ENCODE measurements around the gene EIF1B. TPM values are rescaled to one million over a fixed set of nuclear protein-coding genes. Genes with fewer than 3 reads are reported as not detected.

The EIF1B gene
- total and polyA plus RNA-seq, 10 of the 15 experiments (the other 5 are each of a cell fraction or from before 2014, with no cell fraction given), result 15.4 to 75.6 (median 43.2) TPM

- no peak overlapping the region for H3K9ac ChIP-seq (ENCODE audit: control insufficient read depth, insufficient read depth, low read length)
- H3K4me3 ChIP-seq, result no peak overlapping the region
- FAIRE-seq (no peak), DNase-seq (ENCODE audit: low read depth, low spot score) (no peak), ATAC-seq (no peak)
- in situ Hi-C loops (cut with MboI), result loop anchor here (5.0 to 25.0 kb wide), 3 partner anchors 253 to 1783 kb away; no protein-coding TSS in a partner anchor
- ChIA-PET POLR2A (no interaction called here), SMC1A (ENCODE audit: uncharacterized antibody, unreplicated experiment) (interaction anchor here (1.2 to 1.4 kb wide), 3 partner anchors 9 to 247 kb away, joined by 3 to 8 read pairs (median 3); no protein-coding TSS in a partner anchor), CTCF (interaction anchor here (1.1 to 2.3 kb wide), 9 partner anchors 12 to 1553 kb away, joined by 3 to 16 read pairs (median 4); partner anchors contain the start of gene ZNF620), RAD21 (ENCODE audit: unreplicated experiment) (no interaction called here)
- H3K4me1 ChIP-seq (ENCODE audit: control insufficient read depth, insufficient read depth, low read length), result peaks cover 4% of the 10 kb centered on the region; the same call in 1 of the 2 replicates
- no peaks in the 10 kb centered on the region for H3K79me2 ChIP-seq (ENCODE audit: control insufficient read depth, insufficient read depth, low read length)
- no peak for TF ChIP-seq PML (IDR thresholded peaks at IDR 0.05; ENCODE audit: low read length)
- TF ChIP-seq SREBF1 (IDR thresholded peaks at IDR 0.05; ENCODE audit: low read length), result no peak
- no peak for TF ChIP-seq CREM (IDR thresholded peaks at IDR 0.05; ENCODE audit: low read depth)
- TF ChIP-seq SP1 (IDR thresholded peaks at IDR 0.05; ENCODE audit: low read depth, low read length), result no peak
- no peak for TF ChIP-seq SMARCA5 (IDR thresholded peaks at IDR 0.05)
- no peak for TF ChIP-seq BHLHE40 (IDR thresholded peaks at IDR 0.05; ENCODE audit: borderline replicate concordance in 1 of 2, low read depth in 2 of 2, low read length in 1 of 2)
- no peak for TF ChIP-seq MEF2B (IDR thresholded peaks at IDR 0.05; ENCODE audit: partially characterized antibody, poor library complexity, severe bottlenecking)
- 67% methylated on average over 4 of the region's 4 CpGs for WGBS (ENCODE audit: insufficient coverage, insufficient replicate concordance, low lambda C conversion rate, missing lambda C conversion rate)
- no peaks in the 10 kb centered on the region; a peak in 1 of 4 replicates for H3K27me3 ChIP-seq (replicated peaks in 1 of 2; ENCODE audit: control insufficient read depth in 2 of 2, insufficient read depth in 2 of 2, low read length in 1 of 2)
- intact Hi-C loops (cut with micrococcal nuclease; ENCODE audit: unreplicated experiment), result loop anchor here (5.0 to 10.0 kb wide), 5 partner anchors 123 to 1553 kb away; partner anchors contain the start of gene ZNF621
- H4K20me1 ChIP-seq (ENCODE audit: control insufficient read depth, insufficient read depth), result no peaks in the 10 kb centered on the region
- no peaks in the 10 kb centered on the region for H3K36me3 ChIP-seq (ENCODE audit: control insufficient read depth in 2 of 2, insufficient read depth in 2 of 2, low read length in 1 of 2)
- no TSS peak for BruUV-seq (replicated peaks)
- H3K27ac ChIP-seq (ENCODE audit: control insufficient read depth, insufficient read depth), result no peak overlapping the region
- H3K4me2 ChIP-seq (ENCODE audit: control insufficient read depth, insufficient read depth), result no peak overlapping the region
- no peaks in the 10 kb centered on the region for H3K9me3 ChIP-seq (replicated peaks; ENCODE audit: control insufficient read depth, insufficient read depth, low read length)
- no peak overlapping the region for H2AFZ ChIP-seq (ENCODE audit: control insufficient read depth, low read depth, low read length)
Observed at GRCh38 chr3:40329071-40329470, 19.6 kb downstream of the EIF1B start.

- Histone ChIP-seq H3K4me3 (no peak overlapping the region), H2AFZ (ENCODE audit: control insufficient read depth, low read depth, low read length) (no peak overlapping the region), H3K27me3 (replicated peaks in 1 of 2; ENCODE audit: control insufficient read depth in 2 of 2, insufficient read depth in 2 of 2, low read length in 1 of 2) (no peaks in the 10 kb centered on the region; a peak in 1 of 4 replicates), H3K27ac (ENCODE audit: control insufficient read depth, insufficient read depth) (no peak overlapping the region), H3K4me2 (ENCODE audit: control insufficient read depth, insufficient read depth) (no peak overlapping the region), H3K9me3 (replicated peaks; ENCODE audit: control insufficient read depth, insufficient read depth, low read length) (no peaks in the 10 kb centered on the region), H4K20me1 (ENCODE audit: control insufficient read depth, insufficient read depth) (no peaks in the 10 kb centered on the region), H3K36me3 (ENCODE audit: control insufficient read depth in 2 of 2, insufficient read depth in 2 of 2, low read length in 1 of 2) (no peaks in the 10 kb centered on the region), H3K9ac (ENCODE audit: control insufficient read depth, insufficient read depth, low read length) (no peak overlapping the region), H3K4me1 (ENCODE audit: control insufficient read depth, insufficient read depth, low read length) (peaks cover 12% of the 10 kb centered on the region), H3K79me2 (ENCODE audit: control insufficient read depth, insufficient read depth, low read length) (no peaks in the 10 kb centered on the region)
- WGBS (ENCODE audit: insufficient coverage, insufficient replicate concordance, low lambda C conversion rate, missing lambda C conversion rate), result 0% methylated on average over 10 of the region's 10 CpGs
- FAIRE-seq (no peak), ATAC-seq (no peak), DNase-seq (ENCODE audit: low read depth, low spot score) (no peak)
- SMC1A ChIA-PET (ENCODE audit: uncharacterized antibody, unreplicated experiment), result no interaction called here
- in situ Hi-C loops (cut with MboI) (loop anchor here (25.0 kb wide), 1 partner anchor 1780 kb away; no protein-coding TSS in a partner anchor), intact Hi-C loops (cut with micrococcal nuclease; ENCODE audit: unreplicated experiment) (no loop called here)
- no TSS peak for BruUV-seq (replicated peaks)
- POLR2A ChIA-PET, result no interaction called here
- RAD21 ChIA-PET (ENCODE audit: unreplicated experiment), result no interaction called here
- CTCF ChIA-PET, result no interaction called here
- TF ChIP-seq CREB1 (IDR thresholded peaks at IDR 0.05; ENCODE audit: low read depth), result no peak
- no peak for TF ChIP-seq PAX8 (IDR thresholded peaks at IDR 0.05)
- no peak for TF ChIP-seq HSF1 (IDR thresholded peaks at IDR 0.05; ENCODE audit: low read depth, low read length)
- no peak for TF ChIP-seq E2F8 (IDR thresholded peaks at IDR 0.05; ENCODE audit: low read depth, partially characterized antibody)
- TF ChIP-seq ZNF24 (IDR thresholded peaks at IDR 0.05), result no peak
- TF ChIP-seq EZH2 (IDR thresholded peaks at IDR 0.05; ENCODE audit: borderline replicate concordance, control insufficient read depth, low read depth, low read length), result no peak
- TF ChIP-seq ZNF217 (IDR thresholded peaks at IDR 0.05), result no peak
Observed at GRCh38 chr3:40332684-40333083, 23.2 kb downstream of the EIF1B start.

Data from GM12878 (cell line).